SK-MEL-5 (cell line): ENCODE results near the gene FSTL5. TPM values are rescaled to one million over a fixed set of nuclear protein-coding genes. Genes with fewer than 3 reads are reported as not detected.
"Not testable (repeated sequence)": the region's sequence is repeated elsewhere in the genome, so short reads cannot be mapped to it uniquely, and the experiment has no call there.

Source experiments
- DNase-seq: peaks from one replicate; pipeline ENCODE4 v3.0.0-alpha.2; 2016; ENCODE audit warnings: low read depth, low spot score
- in situ Hi-C: cut with HindIII; loops from 2 replicates; pipeline ENCODE4 v1.10.0; 2016; ENCODE audit warnings: low sequenced_read_pairs, high pct_unique_total_duplicates, low pct_unique_long_range_greater_than_20kb
- total RNA-seq: library from RNA; depleted of rRNA; stranded (reverse); fragments of >200 nt; shearing (Covaris generic); gene quantifications from 2 replicates; pipeline ENCODE4 v1.2.3, GENCODE V29; 2014

The FSTL5 gene
- total RNA-seq, 1 experiment from 2014 or later, result 75.9 TPM

DNA sequence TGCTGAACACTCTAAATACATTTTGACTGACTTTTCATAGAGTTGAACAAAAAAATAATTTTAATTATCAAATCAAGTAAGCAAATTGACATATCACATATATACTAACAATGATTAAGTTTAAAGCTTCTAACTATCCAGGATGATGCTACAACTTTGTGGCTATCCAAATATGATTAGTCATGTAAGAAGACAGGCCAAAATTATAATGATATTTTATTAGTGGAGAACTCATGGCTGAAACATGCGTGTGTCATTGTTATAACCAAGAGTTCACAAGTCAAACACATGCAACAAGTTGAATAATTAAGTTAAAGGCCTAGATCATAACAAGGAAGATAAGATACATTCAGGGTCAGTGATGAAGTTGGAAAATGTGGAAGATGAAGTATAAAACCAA lies 346.8 kb downstream of the FSTL5 start:
- in situ Hi-C loops, result no loop called here

DNA sequence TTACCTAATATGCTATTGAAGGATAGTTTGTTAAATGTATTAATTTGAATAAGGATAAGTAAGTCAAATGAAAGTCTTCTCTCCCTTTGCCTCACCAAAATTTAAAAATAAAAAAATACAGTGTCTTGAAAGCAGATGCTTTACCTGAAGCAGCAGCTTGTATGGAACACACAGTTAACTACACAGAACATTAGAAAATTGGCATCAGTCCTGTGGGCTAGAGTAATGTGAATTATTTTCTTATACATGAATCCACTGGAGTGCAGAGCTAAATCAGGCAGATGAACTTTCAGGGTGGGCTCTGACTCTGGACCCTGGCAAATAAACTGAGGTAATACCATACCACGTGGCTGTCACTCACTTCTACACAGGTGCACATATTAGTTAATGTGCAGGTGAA lies 348.0 kb downstream of the FSTL5 start:
- in situ Hi-C loops, result no loop called here
- no peak for DNase-seq

More for the DNA sequence above, 346.8 kb downstream of the FSTL5 start:
- no peak for DNase-seq

- in situ Hi-C loops, result no loop called here
- DNase-seq, result no peak
Observed at GRCh38 chr4:161813889-161814288, 349.9 kb downstream of the FSTL5 start.

DNA sequence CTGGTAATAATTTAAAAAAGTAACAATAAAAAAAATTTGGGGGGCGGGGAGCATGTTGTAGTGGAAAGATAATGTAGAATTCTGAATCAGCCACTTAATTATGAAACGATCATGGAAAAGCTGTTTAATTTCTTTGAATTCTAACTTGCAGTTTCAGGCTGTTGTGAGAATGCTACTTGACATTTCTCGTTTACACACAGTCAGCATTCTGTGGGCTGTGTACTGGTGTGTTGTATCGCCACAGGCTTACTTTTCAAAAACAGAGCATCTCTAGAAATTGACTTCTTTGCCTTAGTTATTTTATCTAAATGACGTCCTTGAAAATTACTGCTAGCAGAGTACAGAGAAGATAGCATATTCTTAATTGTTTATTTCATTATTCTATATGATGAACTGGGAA lies 350.4 kb downstream of the FSTL5 start:
- in situ Hi-C loops, result no loop called here

GRCh38 chr4:161803171-161803570 lies 360.6 kb downstream of the FSTL5 start:
- no peak for DNase-seq
- in situ Hi-C loops, result no loop called here

More for the DNA sequence above, 350.4 kb downstream of the FSTL5 start:
- no peak for DNase-seq

- no peak for DNase-seq
- in situ Hi-C loops, result no loop called here
Observed at GRCh38 chr4:161799710-161800109, 364.1 kb downstream of the FSTL5 start.

DNA sequence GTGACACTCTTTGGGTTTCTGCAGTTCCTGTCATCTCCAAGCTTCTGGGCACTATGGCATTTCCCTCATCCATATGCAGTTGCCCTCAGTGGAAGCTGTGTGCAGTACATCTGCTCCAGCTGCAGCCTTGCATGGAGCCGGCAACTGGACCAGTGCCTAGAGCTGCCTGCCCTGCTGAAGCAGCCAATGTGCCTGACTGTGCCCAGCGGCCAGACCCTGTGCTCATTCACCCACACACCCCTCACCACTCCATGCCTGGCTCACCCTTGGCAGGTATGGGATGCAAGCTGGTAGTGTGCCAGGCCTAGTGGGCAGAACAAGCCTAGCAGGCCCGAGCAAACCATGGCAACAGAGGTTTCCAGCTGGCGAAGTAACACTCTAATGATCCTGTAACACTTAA lies 370.8 kb downstream of the FSTL5 start:
- no peak for DNase-seq
- in situ Hi-C loops, result no loop called here

DNA sequence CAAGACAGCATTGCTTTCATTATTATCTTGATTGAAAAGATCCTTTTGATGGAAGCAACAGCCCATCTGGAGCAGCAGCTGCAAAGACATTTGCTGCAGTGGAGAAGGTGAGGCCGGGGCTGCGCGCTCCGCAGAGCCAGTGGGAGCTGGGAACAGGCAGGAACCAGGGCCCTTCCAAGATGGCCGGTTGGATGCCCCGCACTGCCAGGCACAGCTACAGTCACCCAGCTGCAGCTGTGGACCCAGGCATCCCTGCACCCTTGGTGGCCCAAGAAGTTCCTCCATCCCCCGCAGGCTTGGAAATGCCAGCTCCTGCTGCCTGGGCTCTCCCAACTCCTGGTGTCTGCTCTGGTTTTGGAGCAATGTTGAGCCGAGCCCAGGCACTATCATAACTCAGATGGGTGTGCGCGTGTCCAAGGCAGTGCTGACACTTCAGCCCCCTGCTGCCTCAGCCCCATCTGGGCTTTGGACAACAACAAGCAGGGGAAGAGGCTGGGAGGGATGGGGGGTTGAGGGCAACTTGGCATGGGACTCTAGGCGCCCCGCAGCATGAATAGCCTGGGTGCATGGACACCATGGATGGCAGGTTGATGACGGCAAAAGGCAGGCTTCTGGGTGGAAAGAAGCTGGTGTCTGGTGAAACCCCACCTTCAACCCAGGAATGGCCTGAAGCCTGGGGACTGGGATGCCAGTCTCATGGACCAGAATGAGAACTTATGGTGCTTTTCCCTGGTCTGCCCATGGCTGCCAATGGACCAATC lies 371.8 kb downstream of the FSTL5 start:
- in situ Hi-C loops, result no loop called here
- DNase-seq, result no peak

GRCh38 chr4:161767116-161767515 lies 396.7 kb downstream of the FSTL5 start:
- in situ Hi-C loops, result no loop called here
- DNase-seq, result no peak

- DNase-seq, result peak; percentile 34
- in situ Hi-C loops, result no loop called here
Observed at GRCh38 chr4:161762796-161763195, 401.0 kb downstream of the FSTL5 start.

DNA sequence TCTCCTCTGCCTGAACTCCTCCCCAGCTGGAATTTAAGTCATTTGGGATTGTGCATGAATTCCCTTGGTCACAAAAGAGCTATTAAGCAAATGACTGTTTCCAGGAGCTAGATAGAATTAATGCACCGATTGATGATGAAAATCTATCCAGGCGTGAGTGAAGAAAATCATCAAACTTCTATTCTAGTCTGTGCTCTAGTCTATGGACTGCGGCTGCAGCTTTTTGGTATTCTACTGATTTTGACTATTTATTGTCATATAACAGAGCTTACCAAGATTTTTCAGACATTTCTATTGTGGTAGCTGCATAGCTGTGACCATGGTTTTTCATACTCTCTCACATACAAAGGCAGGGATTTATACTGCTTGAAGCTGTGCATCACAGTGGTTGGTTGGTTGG lies 403.8 kb downstream of the FSTL5 start:
- in situ Hi-C loops, result no loop called here
- no peak for DNase-seq

GRCh38 chr4:161758412-161758811 lies 405.4 kb downstream of the FSTL5 start:
- in situ Hi-C loops, DNase-seq: not testable (repeated sequence)

GRCh38 chr4:161728929-161729328 lies 434.9 kb downstream of the FSTL5 start:
- DNase-seq, result no peak
- in situ Hi-C loops, result no loop called here

DNA sequence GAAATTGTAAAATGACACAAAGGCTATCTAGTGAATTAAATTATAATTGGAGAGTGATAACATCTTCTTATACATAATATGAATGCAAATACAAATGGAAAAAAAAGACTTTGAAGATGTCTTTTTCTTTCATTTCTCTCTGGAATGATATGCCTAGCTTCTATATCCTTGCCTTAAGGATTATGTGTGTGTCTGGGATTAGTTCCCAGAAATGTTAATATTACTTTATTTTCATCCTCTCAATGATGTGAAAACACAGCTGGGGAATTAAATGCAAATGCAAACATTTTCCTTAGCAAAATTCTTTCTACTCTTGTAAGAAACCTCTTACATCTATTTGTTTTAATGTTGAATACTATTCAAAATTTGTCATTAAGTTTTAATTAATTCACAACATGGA lies 441.9 kb downstream of the FSTL5 start:
- no peak for DNase-seq
- in situ Hi-C loops, result no loop called here

- no peak for DNase-seq
- in situ Hi-C loops, result no loop called here
Observed at GRCh38 chr4:161717084-161717483, 446.7 kb downstream of the FSTL5 start.

- DNase-seq, result no peak
- in situ Hi-C loops, result no loop called here
Observed at GRCh38 chr4:161714931-161715330, 448.9 kb downstream of the FSTL5 start.

- DNase-seq, result peak; percentile 63
- in situ Hi-C loops, result no loop called here
Observed at GRCh38 chr4:161714022-161714751, 449.6 kb downstream of the FSTL5 start.

GRCh38 chr4:161704653-161705052 lies 459.1 kb downstream of the FSTL5 start:
- in situ Hi-C loops, result no loop called here
- DNase-seq, result no peak

GRCh38 chr4:161704040-161704439 lies 459.8 kb downstream of the FSTL5 start:
- in situ Hi-C loops, result no loop called here
- DNase-seq, result no peak
